HG03175 (cell line): Measurements from ENCODE around the gene KRTAP5-7.
"Not testable (repeated sequence)": the region's sequence is repeated elsewhere in the genome, so short reads cannot be mapped to it uniquely, and the experiment has no call there.

Experiments used
- ATAC-seq: cut with Tn5 transposase; IDR thresholded peaks from one replicate; pipeline ENCODE4 v1.9.1; 2021; ENCODE audit warnings: mild to moderate bottlenecking, moderate library complexity; ENCODE audit not compliant: unreplicated experiment

The KRTAP5-7 gene

DNA sequence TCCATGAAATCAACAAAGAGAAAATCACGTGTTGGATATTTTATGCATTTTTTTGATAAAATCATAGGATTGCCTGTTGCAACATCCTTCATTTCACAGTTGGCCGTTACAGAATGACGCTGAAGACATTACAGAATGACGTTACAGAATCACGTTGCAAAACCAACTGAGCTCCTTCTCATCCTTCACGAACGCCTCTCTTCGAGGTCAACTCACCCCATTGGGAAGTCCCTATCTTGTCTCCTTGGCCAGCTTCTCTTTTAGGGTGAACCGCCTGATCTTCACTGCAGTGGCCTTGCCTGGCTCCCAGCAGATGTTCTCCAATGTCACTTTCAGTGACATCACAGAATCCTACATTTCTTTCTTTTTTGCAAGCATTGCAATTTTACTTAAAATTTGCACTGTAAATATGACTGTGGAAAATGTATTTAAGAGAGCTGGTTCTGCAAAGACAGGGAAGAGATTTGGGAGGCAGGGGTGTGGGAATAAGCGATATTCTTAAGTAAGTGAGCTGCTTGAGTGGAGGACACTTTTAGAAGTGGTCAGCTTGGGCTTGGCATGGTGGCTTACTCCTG is 5.1 kb downstream of the KRTAP5-7 start:
- no peak for ATAC-seq

DNA sequence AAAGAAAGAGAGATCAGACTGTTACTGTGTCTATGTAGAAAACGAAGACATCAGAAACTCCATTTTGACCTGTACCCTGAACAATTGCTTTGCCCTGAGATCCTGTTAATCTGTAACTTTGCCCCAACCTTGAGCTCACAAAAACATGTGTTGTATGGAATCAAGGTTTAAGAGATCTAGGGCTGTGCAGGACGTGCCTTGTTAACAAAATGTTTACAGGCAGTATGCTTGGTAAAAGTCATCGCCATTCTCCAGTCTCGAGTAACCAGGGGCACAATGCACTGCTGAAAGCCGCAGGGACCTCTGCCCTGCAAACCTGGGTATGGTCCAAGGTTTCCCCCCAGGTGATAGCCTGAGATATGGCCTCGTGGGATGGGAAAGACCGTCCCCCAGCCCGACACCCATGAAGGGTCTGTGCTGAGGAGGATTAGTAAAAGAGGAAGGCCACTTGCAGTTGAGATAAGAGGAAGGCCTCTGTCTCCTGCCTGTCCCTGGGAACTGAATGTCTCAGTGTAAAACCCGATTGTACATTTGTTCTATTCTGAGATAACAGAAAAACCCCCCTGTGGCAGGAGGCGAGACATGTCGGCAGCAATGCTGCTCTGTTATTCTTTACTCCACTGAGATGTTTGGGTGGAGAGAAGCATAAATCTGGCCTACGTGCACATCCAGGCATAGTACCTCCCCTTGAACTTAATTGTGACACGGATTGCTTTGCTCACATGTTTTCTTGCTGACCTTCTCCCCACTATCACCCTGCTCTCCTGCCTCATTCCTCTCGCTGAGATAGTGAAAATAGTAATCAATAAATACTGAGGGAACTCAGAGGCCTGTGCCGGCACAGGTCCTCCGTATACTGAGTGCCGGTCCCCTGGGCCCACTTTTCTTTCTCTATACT is 7.9 kb downstream of the KRTAP5-7 start:
- ATAC-seq, result not testable (repeated sequence)

DNA sequence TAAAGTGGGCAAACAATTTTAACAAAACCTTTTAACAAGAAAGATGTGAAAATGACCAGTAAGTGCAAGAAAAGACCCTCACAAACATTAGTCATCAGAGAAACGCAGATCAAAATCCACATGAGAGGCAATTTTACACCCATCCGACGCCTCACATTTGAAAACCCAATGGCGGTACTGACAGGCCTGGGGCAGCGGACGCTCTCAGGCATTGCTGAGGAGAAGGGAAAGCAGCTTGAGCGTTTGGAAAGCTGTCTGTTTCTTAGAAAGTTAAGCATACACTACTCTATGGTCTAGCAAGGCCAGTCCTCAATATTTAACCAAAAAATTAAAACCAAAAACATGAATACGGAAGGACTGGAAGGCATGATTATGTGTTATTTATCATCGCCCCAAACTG is 8.8 kb downstream of the KRTAP5-7 start:
- ATAC-seq, result no peak

DNA sequence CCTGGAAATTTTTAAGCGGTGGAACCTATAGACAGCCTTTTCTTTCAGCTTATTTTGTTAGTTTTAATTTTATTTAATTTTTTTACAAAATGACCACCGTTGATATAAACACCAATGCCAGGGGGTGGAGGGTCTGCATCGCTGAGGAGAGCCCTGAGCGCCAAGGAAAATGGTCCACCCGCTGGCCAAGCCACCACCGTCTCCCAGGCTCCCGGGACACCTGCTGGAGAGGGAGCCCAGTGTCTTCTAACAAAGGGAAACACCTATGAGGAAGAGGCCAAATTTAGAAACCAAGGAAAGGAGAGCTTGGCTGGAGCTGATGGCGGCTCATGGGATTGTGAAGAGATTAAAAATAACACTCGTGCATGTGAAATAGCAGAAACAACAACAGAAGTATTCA is 10.5 kb downstream of the KRTAP5-7 start:
- no peak for ATAC-seq

DNA sequence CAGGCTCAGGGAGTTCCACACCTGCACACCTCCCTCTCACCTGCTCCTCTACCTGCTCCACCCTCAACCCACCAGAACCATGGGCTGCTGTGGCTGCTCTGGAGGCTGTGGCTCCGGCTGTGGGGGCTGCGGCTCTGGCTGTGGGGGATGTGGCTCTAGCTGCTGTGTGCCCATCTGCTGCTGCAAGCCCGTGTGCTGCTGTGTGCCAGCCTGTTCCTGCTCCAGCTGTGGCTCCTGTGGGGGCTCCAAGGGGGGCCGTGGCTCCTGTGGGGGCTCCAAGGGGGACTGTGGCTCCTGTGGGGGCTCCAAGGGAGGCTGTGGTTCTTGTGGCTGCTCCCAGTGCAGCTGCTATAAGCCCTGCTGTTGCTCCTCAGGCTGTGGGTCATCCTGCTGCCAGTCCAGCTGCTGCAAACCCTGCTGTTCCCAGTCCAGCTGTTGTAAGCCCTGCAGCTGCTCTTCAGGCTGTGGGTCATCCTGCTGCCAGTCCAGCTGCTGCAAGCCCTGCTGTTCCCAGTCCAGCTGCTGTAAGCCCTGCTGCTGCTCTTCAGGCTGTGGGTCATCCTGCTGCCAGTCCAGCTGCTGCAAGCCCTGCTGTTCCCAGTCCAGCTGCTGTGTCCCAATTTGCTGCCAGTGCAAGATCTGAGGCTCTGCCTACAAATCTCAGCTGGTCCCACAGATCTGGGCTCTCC is 11.1 kb downstream of the KRTAP5-7 start, which contains the start of gene KRTAP5-8:
Gene KRTAP5-8, plus strand, starts transcription at position 49 of the 689 bp plus-strand sequence. Its CDS starts 31 bp downstream, at position 80.
- not testable (repeated sequence) for ATAC-seq

DNA sequence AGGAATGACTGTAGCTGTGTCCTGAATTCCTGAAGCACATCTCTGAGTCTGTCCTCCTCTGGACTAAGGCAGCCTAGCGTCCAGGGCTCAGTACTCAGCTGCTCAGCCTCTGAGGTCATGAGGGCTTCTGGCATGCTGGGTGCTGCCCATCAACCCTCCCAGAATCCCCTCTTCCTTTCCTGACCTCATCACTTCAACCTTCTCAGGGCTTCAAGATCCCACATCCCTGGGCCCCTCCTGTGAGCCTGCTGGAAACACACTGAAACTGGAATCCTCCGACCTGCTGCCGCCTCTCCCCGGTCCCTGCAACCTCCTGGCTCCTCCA is 11.6 kb downstream of the KRTAP5-7 start:
- ATAC-seq, result no peak

DNA sequence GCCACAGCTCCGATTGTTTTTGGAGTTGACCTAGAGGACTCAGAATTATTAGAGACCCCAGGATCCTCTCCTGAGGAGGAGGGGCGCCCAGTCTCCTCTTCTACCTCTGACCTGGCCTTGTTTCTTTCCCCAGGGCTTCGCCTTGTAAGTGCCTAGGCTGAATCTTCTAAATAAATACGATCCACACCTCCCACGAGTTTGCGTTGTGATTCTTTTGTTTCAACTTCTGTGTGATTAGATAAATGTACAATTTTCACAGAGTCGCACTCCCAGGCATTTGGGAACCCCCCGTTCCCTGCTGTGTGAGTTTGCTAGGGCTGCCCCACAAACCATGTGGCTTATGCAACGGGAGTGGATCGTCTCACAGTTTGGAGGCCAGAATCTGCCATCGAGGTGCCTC is 11.9 kb downstream of the KRTAP5-7 start:
- no peak for ATAC-seq

DNA sequence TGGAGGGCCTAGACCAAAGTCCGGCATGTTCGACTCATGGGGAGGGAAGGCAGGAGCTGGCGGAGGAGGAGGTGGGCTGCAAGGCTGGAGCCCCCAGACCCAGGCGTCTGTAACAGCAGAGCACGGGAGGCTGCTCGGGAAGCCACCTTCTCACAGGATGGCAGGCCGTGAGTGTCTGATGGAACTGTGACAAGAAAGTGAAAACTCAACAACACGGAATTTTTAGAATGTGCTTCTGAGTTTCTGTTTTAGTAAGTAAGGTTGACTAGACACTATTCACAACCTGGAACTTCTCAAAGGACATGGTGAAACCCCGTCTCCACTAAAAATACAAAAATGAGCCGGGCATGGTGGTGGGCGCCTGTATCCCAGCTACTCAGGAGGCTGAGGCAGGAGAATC is 12.9 kb downstream of the KRTAP5-7 start:
- ATAC-seq, result not testable (repeated sequence)

DNA sequence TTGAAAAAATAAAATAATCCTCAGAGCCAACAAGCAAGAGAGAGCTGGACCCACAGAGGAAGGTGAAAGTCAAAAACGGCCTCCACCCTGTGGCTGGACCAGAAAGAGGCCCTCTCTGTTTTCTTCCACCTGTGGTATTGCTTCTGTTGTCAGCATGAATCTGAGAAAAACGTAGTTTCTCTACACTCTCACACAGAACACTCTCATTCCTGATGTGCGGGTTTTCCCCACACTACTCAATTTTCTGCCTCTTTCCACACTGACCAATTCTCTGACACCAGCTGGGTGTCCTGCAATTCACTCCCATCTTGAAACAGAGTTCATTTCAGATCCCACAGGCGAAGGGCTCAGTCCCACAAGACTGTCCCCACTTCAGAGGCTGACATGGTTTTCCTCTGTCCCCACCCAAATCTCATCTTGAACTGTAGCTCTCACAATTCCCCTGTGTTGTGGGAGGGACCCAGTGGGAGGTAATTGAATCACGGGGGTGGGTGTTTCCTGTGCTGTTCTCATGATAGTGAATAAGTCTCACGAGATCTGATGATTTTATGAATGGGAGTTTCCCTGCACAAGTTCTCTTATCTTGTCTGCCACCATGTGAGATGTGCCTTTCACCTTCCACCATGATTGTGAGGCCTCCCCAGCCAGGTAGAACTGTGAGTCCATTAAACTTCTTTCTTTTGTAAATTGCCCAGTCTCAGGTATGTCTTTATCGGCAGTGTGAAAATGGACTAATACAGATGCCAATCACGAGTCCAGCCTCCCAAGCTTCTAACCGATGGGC is 13.6 kb downstream of the KRTAP5-7 start:
- ATAC-seq, result not testable (repeated sequence)

DNA sequence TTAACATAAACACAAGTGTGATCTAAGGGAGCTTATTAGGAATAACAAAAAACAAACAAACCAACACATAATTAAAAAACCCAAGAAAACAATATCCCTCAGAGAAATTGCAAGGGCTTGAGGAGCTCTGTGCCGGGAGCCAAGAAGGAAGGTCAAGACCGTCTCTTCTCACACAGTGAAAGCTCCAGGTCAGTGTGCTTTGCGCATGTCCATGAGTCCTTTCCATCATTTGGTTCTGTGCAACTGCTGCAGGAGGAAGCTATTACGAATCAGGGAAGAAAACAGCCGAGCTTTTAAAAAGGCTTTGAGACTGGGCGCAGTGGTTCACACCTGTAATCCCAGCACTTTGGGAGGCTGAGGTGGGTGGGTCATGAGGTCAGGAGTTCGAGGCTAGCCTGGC is 15.3 kb downstream of the KRTAP5-7 start:
- ATAC-seq, result no peak

DNA sequence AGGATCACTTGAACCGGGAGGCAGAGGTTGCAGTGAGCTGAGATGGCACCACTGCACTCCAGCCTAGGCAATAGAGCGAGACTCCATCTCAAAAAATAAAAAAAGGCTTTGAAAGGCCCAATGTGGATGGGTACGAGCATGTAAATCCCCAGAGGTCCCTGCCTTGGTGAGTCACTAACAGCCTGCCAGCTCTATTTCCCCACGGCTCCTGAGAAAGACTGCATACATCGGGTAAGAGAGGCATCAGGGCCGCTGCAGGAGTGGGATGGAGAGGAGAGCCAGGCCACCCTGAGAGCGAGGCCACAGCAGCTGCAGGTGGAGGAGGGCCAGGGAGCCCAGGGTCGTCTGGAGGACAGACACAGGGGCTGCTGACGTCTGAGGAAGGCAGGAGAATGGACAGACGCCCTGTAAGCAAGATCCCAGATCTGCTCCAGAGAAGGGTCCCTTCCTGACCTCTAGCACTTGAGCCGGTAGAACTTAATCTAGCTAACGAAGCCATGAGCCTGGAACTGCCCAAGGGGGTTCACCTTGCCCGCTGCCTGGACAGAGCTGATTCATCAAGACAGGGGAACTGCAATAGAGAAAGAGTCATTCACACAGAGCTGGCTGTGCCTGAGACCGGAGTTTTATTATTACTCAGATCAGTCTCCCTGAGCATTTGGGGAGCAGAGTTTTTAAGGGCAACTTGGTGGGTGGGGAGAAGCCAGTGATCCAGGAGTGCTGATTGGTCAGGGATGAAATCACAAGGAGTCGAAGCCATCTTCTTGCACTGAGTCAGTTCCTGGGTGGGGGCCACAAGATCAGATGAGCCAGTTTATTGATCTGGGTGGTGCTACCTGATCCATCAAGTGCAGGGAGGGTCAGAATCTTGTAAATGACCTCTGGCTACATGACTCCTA is 16.1 kb downstream of the KRTAP5-7 start:
- ATAC-seq, result no peak

DNA sequence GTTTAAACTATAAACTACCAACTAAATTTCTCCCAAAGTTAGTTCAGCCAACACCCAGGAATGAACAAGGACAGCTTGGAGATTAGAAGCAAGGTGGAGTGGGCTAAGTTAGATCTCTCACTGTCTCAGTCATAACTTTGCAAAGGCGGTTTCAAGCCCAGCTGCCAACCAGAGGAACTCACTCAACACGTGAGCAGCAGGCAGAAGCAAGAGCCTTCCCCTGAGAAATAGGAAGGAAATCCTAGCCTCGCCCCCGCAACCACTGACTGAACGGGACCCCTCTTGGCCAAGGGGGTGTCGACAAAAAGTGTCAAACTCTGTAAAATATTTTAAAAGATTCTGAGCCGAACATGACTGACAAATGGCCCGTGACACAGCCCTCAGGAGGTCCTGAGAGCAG is 16.8 kb downstream of the KRTAP5-7 start:
- no peak for ATAC-seq

DNA sequence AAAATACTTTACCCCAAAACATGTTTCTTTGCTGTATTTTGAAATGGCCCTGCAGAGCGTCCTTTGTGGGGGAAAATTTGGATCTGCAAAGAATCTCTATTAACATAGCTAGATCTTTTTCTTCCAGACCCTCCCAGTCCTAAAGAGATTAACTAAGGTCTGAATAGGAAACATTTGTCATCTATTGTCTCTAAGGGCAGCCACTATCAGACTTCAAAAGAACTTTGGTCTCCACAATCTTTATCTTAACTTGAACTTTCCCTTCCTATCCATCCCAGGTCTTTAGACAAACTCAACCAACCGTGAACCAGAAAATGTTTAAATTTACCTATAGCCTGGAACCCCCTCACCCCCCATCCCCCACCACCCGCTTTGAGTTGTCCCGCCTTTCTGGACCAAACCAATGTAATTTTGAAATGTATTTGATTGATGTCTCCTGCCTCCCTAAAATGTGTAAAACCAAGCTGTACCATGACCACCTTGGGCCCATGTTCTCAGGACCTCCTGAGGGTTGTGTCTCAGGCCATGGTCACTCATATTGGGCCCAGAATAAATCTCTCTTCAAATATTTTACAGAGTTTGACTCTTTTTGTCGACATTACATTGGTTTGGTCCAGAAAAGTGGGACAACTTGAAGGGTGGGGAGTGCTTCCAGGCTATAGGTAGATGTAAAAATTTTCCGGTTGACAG is 17.6 kb downstream of the KRTAP5-7 start:
- ATAC-seq, result no peak

DNA sequence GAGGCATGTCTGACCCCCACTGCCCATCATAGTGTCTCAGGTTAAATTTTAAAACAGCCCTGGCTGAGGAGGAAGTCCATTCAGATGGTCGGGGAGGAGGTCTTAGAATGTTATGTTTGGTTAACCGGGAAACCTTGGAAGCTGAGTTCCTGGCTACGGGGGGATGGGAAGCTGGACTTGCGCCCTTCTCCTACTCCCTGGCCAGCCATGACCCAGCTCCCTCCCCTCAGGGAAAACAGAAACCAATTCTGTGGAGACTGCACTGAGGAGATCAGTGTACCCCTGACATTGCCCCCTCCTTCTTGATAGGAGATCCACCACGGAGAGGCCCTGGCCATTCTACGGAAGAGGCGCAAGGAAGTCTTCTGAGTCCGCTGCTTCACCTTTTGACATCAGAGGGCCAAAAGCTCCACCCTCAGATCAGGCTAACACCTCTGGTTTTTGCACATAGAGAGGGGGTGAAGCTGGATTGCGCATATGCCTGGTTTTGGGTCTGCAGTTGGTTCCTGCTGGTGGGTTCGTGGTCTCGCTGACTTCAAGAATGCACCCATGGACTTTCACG is 18.4 kb downstream of the KRTAP5-7 start:
- no peak for ATAC-seq

DNA sequence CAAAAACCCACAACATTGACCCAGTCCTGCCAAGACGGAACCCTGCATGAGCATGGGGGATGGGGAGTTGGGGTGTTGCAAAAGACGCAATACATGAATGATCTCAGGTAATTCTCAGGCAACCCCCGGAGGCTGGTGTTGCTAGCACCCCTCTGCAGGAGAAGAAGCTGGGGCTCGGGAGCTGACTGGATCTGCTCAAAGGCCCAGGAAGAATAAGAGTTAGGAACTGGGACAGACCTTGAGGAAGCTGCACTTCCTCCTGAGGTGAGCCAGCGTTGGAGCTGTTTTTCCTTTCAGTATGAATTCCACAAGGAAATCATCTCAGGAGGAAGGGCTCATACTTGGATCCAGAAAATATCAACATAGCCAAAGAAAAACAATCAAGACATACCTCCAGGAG is 21.1 kb downstream of the KRTAP5-7 start, which contains the start of gene KRTAP5-9:
Gene KRTAP5-9, plus strand, starts transcription at position 301 of the 400 bp plus-strand sequence. CDS start 238 bp downstream, outside the sequence.
- no peak for ATAC-seq

DNA sequence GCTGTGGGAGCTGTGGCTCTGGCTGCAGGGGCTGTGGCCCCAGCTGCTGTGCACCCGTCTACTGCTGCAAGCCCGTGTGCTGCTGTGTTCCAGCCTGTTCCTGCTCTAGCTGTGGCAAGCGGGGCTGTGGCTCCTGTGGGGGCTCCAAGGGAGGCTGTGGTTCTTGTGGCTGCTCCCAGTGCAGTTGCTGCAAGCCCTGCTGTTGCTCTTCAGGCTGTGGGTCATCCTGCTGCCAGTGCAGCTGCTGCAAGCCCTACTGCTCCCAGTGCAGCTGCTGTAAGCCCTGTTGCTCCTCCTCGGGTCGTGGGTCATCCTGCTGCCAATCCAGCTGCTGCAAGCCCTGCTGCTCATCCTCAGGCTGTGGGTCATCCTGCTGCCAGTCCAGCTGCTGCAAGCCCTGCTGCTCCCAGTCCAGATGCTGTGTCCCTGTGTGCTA is 21.7 kb downstream of the KRTAP5-7 start:
- ATAC-seq, result no peak

DNA sequence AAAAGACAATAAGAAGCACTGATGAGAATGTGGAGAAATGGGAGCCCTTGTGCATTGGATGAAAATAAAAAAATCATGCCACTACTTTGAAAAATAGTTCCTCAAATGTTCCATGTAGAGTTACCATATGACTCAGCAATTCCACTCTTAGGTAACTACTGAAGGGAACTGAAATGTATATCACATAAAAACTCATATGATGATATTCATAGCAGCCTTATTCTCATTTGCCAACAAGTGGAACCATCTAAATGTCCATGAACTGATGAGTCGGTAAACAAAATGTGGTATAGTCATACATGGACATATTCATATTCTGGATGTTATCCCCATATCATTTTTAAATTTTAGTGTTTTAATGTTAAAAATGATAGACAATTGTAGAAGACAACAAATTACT is 24.6 kb downstream of the KRTAP5-7 start:
- ATAC-seq, result no peak

DNA sequence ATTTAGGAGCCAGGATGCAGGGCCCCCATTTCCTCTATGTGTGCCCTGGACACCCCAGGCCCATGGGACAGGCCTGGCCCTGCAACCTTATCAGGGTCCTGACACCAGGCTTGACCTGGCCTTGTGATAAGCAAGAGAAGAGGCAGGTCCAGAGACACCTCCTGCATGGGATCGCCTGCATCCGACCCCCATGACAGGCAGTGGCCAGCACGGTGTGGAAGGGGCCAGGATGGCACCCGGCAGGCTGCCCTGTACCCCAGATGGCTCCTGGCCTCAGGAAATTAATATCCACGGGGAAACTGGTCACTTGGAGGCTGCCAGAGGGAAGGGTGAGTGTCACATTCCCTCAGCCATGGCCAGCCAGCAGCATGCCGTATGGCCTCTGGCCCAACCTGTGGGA is 27.9 kb downstream of the KRTAP5-7 start:
- no peak for ATAC-seq

DNA sequence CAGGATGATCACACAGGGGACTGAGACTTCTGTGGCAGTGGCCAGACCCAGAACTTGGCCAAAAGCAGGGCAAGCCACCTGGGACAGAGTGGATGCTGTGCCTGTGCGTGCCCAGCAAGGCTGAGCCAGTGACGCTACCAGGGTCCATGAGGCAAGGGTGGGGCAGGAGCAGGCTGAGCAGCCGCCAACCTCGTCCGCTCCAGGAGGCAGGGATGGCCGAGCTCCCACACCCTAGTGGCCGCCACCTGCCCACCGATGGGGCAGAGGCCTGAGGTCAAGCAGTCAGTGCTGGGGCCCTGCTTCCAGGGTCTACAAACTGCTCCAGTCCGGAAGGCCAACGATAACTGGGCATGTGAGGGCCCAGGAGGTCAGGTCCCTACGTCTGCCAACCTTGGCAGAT is 28.4 kb downstream of the KRTAP5-7 start:
- no peak for ATAC-seq
